Measurements from ENCODE around the gene UGT1A4.

Gene UGT1A4

GRCh38 chr2:233791151-233791882 lies 72.8 kb downstream of the UGT1A4 start:
- DNase-seq (ENCODE audit: low spot score) = no peak

- DNase-seq (ENCODE audit: low spot score) = no peak
These were observed 73.4 kb downstream of the UGT1A4 start for GRCh38 chr2:233791883-233792329.

- no peak for DNase-seq (ENCODE audit: low spot score)
These were observed 74.2 kb downstream of the UGT1A4 start for GRCh38 chr2:233792720-233793119.

- DNase-seq (ENCODE audit: low spot score) = no peak
These were observed 75.1 kb downstream of the UGT1A4 start for GRCh38 chr2:233793465-233794127.

GRCh38 chr2:233794128-233794658 lies 75.7 kb downstream of the UGT1A4 start:
- DNase-seq (ENCODE audit: low spot score) = no peak

- DNase-seq (ENCODE audit: low spot score) = no peak
These were observed 77.2 kb downstream of the UGT1A4 start for GRCh38 chr2:233795735-233796171.

- DNase-seq (ENCODE audit: low spot score) = no peak
These were observed 77.7 kb downstream of the UGT1A4 start for GRCh38 chr2:233796254-233796653.

DNA sequence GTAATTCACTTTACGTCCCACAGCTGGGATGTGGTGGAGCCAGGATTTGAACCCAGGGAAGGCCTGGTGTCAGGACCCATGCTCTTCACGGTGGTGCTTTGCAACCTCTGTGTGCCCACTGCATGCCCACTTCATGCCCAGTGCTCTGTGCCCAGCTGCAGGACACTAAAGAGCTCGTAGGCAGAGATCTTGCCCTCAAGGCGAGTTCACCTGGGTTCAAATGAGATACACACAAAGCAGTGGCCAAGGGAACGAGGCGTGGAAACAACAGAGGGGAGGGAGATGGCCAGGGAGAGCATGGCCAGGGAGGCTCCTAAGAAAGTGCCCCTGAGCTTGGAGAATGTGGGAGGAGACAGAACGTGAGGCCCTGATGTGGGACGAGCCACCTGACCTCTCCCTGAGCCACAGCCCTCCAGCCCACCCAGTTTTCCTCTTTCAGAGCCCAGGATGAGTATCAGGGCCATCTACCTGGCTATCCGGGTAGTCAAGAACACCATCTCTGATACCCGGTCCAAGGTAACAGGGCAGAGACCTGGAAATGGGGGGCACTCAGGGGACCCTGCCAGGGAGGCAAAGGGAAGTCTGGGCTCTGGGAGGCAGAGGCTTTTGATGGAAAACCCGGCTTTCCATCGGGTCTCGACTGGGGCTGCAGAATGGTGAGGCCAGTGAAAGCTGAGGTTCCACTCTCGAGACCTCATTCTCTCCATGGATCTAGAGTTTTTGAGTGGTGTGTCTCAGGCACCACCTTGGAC lies 80.0 kb downstream of the UGT1A4 start:
- DNase-seq (ENCODE audit: low spot score) = no peak

DNA sequence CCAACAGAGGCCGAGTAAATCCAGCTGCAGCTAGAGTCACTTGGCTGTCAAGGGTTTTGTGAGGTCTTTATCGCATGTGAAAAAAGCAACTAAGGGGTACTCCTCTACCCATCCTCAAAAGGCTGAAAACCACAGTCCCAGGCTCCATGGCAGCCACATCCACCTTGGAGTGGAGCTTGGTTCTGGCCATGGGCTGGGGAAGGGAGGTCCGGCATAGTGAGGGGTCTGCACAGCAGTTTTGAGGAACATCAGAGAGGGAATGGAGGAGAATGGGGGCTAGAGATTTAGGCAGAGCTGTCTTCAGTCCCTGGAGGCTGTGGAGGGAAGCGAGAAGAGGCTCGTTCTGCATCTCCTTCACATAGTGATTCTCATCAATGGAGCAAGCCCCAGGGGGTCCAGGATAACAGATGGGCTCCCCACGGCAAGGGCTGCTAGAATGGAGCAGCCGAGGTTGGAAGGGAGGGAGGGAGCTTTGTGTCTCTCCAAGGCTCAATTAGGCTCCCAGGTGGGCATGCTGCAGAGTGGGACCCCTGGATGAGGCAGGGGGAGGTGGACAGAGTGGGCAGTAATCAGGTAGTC lies 80.6 kb downstream of the UGT1A4 start:
- no peak for DNase-seq (ENCODE audit: low spot score)

GRCh38 chr2:233799716-233800115 lies 81.2 kb downstream of the UGT1A4 start:
- no peak for DNase-seq (ENCODE audit: low spot score)

- DNase-seq (ENCODE audit: low spot score) = no peak
These were observed 81.7 kb downstream of the UGT1A4 start for GRCh38 chr2:233800208-233800607.

DNA sequence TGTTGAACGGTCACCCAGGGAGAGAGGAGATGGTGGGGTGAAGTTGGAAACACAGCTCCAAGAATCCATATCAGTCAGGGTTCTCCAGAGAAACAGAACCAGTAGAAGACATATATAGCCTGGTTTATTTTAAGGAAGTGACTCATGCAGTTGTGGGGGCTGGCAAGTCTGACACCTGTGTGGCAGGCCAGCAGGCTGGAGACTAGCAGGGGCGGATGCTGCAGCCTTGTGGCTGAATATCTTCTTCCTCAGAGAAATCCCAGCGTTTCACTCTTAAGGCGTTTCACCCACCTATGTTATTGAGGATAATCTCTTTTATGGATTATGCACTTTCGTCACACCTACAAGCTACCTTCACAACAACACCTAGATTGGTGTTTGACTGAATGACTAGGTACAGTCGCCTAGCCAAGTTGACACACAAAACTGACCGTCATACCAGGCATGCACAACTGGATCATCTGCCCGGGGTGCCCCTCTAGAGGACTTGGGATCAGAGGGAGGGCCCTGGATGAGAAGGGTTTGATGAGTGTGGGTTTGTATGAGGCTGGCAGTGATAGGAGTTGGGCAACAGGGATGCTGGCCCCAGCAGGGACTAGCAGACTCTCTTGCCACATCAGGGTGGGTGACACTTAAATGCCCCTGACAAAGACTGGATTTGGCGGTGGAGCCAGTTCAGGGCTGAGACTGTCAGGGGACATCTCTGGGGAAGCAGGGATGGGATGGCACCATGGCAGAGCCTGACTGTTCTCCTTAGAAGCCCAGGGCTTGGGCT lies 83.0 kb downstream of the UGT1A4 start:
- DNase-seq (ENCODE audit: low spot score) = no peak

DNA sequence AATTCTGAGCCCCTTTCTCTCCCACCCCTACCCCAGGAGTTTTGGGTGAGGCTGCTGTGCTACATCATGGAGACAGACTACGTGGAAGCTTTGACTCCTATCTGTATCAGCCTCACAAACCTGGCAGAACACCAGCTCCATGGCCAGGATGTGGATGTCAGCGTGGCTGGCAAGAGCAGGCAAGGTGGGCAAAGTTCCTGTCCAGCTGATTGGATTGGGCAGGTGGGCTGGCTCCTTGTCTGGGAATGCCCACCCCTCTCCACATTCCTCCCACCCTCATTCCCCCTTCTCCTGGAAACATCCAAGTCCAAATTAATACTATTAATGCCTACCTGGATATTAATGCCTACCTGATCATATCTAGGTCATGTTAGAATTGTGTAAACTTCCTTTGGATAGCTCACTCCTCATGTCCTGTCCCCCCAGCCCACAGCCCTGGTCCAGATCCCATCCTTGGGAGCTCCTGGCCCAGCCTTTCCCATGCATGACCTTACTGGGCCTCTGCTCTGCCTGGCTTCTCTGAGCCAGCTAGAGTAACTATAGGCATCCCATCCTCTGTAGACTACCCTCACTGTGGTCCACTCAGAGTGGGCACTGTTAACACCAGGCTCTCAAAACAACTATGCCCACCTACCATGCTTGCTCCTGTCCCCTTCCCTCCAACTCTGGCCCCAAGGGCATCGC lies 83.7 kb downstream of the UGT1A4 start:
- DNase-seq (ENCODE audit: low spot score) = no peak

GRCh38 chr2:233803292-233803911 lies 84.9 kb downstream of the UGT1A4 start:
- DNase-seq (ENCODE audit: low spot score) = no peak

- no peak for DNase-seq (ENCODE audit: low spot score)
These were observed 85.5 kb downstream of the UGT1A4 start for GRCh38 chr2:233803994-233804393.

- no peak for DNase-seq (ENCODE audit: low spot score)
These were observed 88.8 kb downstream of the UGT1A4 start for GRCh38 chr2:233807215-233807865.

DNA sequence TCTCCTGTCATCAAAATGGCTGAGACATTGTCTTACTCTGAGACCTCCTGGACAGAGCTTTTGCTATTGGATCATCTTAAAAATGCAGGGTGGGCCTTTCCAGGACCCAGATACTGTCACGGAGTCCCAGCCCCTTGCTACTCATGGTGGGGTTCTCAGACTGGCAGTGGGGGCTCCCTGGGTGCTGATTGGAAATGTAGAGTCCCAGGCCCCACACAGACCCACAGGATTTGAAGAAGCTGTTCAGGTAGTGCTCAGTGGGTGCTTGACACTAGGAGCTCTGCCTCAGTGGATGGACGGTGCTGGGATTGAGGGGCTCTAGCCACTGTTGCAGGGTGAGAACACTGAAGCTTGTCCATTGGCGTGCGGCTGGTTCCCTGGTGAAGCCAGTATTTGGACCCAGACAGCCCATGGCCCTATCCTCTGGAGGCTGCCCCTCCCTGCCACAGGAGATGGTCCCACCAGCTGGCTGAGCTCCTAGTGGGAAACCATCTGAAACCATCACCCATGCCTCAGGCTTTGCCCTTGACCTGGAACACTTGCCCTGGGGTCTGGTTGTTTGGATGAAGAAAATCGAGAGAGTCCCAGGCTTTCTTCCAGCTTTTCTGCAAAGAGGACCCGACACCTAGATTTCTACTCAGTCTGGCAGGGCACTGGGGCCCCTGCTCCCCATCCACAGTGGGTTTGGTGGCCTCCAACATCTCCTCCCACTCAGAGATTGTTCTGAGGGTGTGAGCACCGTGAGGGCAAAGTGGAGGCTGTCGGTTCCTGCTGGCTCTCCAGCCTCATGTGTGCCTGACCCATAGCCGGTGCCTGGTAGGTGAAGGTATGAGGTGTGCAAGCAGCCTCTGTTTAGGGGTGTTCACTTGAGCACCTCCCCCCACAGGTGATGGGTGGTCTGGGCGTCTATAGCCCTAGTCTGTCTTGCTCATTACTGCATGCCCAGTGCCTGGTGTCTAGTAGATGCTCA lies 89.7 kb downstream of the UGT1A4 start:
- DNase-seq (ENCODE audit: low spot score) = no peak

DNA sequence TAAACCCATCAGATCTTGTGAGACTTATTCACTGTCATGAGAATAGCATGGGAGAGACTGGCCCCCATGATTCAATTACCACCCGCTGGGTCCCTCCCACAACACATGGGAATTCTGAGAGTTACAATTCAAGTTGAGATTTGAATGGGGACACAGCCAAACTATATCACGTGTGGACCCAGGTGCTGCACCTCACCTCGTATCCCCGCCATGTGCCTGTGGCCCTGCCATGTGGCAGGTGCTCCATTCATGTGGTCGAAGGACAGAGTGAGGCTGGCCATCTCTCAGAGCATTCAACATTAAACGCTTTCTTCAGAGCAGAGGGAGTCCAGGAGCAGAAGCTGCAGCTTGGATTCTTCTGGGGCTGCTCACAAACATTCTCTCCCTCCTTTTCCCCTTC lies 91.8 kb downstream of the UGT1A4 start:
- no peak for DNase-seq (ENCODE audit: low spot score)

DNA sequence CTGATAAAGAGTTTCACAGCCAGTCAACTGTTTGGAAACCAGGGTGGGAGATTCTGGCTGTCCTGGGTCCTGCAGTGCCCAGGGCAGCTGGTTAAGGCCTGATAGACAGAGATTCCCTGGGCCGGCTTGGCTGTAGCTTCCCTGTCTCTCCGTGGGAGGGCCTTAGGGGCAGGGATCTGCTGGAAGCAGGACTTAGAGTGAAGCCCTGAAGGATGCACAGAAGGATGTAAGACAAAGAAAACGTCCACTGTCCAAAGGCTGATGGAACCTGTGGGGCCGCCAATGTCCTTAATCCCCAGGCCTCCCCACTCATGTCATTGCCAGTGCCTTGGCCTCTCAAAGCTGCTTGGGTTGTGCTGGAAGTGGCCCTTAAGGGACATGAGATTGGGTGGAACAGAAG lies 92.6 kb downstream of the UGT1A4 start:
- DNase-seq (ENCODE audit: low spot score) = no peak
